Measurements from ENCODE around the gene CRYBG3. TPM values are rescaled to one million over a fixed set of nuclear protein-coding genes. Genes with fewer than 3 reads are reported as not detected.

CRYBG3 gene
- total RNA-seq, 1 experiment from 2014 or later: 5.9 TPM

DNA sequence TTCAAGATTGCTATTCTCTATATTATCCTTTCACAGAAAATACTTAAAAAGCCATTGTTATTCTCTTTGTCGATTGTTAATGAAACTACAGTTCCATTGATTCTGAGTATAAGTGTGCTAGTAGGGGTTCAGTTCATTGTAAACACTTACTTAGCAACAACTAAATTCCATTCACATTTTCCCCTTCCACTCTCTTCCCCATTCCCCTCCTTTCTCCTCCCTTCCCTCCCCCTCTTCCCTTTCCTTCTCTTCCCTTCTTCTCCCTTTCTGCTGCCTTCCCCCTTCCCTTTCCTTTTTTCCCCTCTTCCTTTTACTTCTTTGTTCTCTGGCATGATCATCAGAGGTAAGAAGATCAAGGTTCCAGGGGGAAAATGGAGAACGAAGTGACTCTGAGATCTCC lies 171.7 kb downstream of the CRYBG3 start:
- Histone ChIP-seq H3K4me1 (ENCODE audit: insufficient read depth, low read length) (peaks cover 4% of the 10 kb centered on the region; the same call in 1 of the 2 replicates), H4K8ac (replicated peaks; ENCODE audit: insufficient read length, low read depth, low read length) (no peak overlapping the region), H2AK5ac (ENCODE audit: insufficient read length, low read length) (no peak overlapping the region), H2BK5ac (ENCODE audit: insufficient read length, low read length) (no peak overlapping the region), H3K14ac (ENCODE audit: insufficient read depth, low read length) (no peak overlapping the region), H3T11ph (ENCODE audit: low read length) (no peak overlapping the region), H4K91ac (ENCODE audit: insufficient read length, low read depth, low read length) (no peak overlapping the region), H3K23ac (ENCODE audit: insufficient read length, low read depth, low read length) (no peak overlapping the region), H2BK20ac (ENCODE audit: low read depth, low read length, poor library complexity, severe bottlenecking) (no peak overlapping the region), H3K79me1 (ENCODE audit: insufficient read depth, low read depth, low read length, poor library complexity, severe bottlenecking) (no peaks in the 10 kb centered on the region), H3K4ac (ENCODE audit: low read depth, low read length) (no peak overlapping the region), H2BK15ac (ENCODE audit: low read depth, low read length) (no peak overlapping the region), H2BK120ac (ENCODE audit: low read depth, low read length, poor library complexity, severe bottlenecking) (no peak overlapping the region), H2AFZ (ENCODE audit: low read length) (no peak overlapping the region), H4K5ac (ENCODE audit: insufficient read length, low read depth, low read length) (no peak overlapping the region), H3K27me3 (ENCODE audit: insufficient read depth, low read length) (no peaks in the 10 kb centered on the region), H3K27ac (ENCODE audit: insufficient read length, low read depth, low read length) (no peak overlapping the region), H3K79me2 (ENCODE audit: insufficient read depth, low read length) (no peaks in the 10 kb centered on the region), H3K23me2 (ENCODE audit: insufficient read length, low read depth, low read length, poor library complexity, severe bottlenecking) (peaks cover 5% of the 10 kb centered on the region), H2BK12ac (ENCODE audit: insufficient read length, low read depth, low read length) (no peak overlapping the region), H3K4me2 (ENCODE audit: insufficient read depth, insufficient read length, low read length) (no peak overlapping the region), H3K9ac (ENCODE audit: extremely low read depth, insufficient read length, low read length) (no peak overlapping the region), H3K56ac (ENCODE audit: insufficient read length, low read depth, low read length) (no peak overlapping the region), H3K9me3 (ENCODE audit: control insufficient read depth, low read depth, low read length) (no peaks in the 10 kb centered on the region), H3K18ac (ENCODE audit: insufficient read length, low read depth, low read length) (no peak overlapping the region), H4K20me1 (ENCODE audit: control insufficient read depth, insufficient read depth, insufficient read length) (no peaks in the 10 kb centered on the region)
- H3K9me3 Mint-ChIP-seq: peaks cover 0 to 1% of the 10 kb centered on the region in 2 experiments; a peak in 1 of 5 replicates
- peaks cover 22 to 25% of the 10 kb centered on the region in 2 experiments for H3K4me1 Mint-ChIP-seq
- no peak overlapping the region for H3K4me3 Mint-ChIP-seq
- no peak for DNase-seq
- H3K27ac Mint-ChIP-seq: peak overlapping the region in 2 of 3 experiments; percentile 11 to 68; a peak in 2 of 7 replicates
- WGBS (ENCODE audit: extremely low coverage, insufficient read length, low lambda C conversion rate): no CpG with 5 or more reads among the region's 2 CpGs
- TF ChIP-seq, protein P1, sequence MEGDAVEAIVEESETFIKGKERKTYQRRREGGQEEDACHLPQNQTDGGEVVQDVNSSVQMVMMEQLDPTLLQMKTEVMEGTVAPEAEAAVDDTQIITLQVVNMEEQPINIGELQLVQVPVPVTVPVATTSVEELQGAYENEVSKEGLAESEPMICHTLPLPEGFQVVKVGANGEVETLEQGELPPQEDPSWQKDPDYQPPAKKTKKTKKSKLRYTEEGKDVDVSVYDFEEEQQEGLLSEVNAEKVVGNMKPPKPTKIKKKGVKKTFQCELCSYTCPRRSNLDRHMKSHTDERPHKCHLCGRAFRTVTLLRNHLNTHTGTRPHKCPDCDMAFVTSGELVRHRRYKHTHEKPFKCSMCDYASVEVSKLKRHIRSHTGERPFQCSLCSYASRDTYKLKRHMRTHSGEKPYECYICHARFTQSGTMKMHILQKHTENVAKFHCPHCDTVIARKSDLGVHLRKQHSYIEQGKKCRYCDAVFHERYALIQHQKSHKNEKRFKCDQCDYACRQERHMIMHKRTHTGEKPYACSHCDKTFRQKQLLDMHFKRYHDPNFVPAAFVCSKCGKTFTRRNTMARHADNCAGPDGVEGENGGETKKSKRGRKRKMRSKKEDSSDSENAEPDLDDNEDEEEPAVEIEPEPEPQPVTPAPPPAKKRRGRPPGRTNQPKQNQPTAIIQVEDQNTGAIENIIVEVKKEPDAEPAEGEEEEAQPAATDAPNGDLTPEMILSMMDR (conservative IDR thresholded peaks at IDR 0.05): no peak
- H3K27me3 Mint-ChIP-seq (ENCODE audit: low read depth): no peaks in the 10 kb centered on the region
- H3K36me3 Mint-ChIP-seq (ENCODE audit: insufficient read depth in 1 of 3, low read depth in 3 of 3): peaks cover 0 to 4% (median 0%) of the 10 kb centered on the region in 3 experiments; a peak in 1 of 7 replicates

Measured in H9 (cell line).